Stimulated activated CD8-positive, alpha-beta memory T cell treated with anti-CD3 and anti-CD28 coated beads, Interleukin-7, amount 100 ng/mL, for 24 hours (primary cell): ENCODE data around the gene VRK3.

Experiments
- DNase-seq: peaks from one replicate; pipeline ENCODE4 v3.0.0-alpha.2; 2020; ENCODE audit warnings: low read depth

Gene VRK3

DNA sequence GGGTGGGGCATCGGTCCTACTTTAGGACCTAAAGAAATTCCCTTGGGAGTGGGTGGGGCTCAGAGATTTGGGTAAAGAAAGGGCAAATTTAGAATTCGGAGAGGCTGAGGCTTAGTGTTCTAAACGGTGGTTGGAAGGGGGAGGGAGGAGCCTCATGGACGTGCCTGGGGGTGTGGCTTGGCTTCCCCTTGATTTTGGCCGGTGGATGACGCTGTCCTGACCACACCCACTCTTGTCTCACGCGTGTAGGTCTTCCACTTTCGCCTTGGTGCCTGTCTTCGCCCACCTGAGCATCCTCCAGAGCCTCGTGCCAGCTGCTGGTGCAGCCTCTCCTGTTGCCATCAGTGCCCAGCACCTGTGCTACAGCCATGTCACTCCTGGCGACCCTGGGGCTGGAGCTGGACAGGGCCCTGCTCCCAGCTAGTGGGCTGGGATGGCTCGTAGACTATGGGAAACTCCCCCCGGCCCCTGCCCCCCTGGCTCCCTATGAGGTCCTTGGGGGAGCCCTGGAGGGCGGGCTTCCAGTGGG, 94.6 kb downstream of the VRK3 start:
- no peak for DNase-seq

DNA sequence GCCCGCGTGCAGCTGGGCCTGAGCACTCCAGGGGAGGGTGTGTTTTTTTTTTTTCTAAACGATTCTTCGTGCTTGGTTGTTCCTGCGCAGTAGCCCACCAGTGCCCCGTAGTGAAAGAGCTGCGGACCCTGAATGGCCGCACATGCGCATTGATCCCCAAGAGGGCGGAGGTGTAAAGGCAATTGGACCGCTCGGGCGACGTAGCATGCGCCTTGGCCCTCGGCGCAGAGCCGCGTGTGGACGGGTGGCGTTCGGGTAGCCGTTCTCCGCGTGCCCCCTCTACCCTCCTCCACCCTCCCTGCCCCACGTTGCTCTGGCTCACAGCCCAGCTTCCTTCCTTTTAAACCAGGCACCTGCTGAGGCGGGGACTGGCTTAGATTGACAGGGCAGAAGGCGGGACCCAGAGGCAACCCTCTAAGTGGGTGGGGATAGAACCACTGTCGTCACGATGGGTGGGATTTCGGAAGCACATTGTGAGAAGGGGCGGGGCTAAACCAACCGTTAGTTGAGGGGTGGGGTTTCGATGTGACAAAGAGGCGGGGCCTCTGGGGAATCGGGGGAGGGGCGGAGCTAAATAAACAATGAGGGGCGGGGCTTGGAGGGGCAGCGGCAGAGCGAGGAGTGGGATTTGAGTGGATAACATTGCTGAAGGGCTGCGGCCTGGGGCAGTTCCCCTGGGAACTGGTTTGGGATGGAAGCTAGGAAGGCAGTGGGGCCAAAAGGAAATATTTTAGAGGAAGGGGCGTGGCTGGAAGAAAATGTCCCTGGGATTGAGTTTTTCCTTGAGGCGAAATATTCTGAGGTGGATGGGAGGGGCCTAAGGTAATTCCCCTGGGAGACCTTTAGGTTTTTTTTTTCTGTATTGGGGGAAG, 95.3 kb downstream of the VRK3 start:
- peak; percentile 83 for DNase-seq

DNA sequence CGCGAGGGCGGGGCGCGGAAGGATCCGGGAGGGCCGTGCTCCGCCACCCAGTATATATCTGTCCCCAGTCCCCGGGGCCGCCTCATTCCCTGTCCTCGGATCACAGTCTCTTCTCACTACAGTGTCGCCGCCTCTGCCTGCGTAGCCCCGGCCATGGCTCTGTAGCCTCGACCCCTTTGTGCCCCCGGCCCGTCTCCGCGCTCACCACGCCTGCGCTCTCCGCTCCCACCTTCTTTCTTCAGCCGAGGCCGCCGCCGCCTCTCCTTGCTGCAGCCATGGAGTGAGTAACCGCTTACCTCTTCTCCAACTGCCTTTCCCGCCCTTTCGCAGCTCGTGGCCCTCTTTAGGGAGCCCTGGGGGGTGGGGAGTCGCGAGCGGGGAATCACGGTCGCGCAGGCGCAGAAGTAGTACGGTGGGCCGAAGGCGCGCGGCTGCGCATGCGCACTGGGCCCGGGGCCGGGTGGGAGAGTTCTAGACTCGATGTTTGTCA, 96.0 kb downstream of the VRK3 start, which contains the start of the genes ATF5 and NUP62:
Gene ATF5, plus strand, starts transcription at position 85 of the 490 bp plus-strand sequence. CDS start 1,646 bp downstream, outside the sequence.
Gene NUP62, minus strand, starts transcription at position 384 of the 490 bp plus-strand sequence. CDS start 19,697 bp downstream, outside the sequence.
- peak; percentile 89 for DNase-seq

DNA sequence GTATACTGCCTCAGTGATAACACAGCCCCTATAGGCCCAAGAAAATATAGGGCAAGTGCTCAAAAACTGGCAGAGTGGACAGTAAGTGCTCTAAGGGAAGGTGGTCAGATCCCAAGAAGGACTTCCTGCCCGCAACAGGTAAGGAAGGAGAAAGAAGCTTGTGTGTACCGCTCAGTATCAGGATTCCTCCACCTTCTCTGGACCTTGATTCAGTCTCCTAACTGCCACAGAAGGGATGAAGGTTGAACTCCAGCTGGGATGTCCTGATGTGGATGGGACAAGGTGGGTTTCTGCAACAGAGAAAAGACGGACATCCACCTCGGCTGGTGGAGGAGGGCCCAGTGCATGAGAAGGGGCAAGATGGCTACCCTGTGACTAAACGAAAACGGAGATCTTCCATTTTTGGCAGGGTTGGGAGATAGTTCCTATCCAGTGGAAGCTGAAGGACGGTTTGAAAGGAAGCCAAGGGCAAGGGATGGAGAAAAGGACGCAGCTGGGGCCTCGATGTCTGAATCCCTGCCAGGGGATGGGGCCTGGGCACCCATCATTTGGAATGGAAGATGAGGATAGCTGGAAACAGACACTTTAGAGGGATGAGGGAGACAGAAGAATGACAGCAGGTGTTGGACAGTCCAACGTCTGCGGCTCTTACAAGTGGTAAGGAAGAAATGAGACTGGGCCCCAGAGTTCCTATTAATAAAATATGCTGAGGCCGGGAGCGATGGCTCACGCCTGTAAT, 97.5 kb downstream of the VRK3 start:
- DNase-seq: no peak

DNA sequence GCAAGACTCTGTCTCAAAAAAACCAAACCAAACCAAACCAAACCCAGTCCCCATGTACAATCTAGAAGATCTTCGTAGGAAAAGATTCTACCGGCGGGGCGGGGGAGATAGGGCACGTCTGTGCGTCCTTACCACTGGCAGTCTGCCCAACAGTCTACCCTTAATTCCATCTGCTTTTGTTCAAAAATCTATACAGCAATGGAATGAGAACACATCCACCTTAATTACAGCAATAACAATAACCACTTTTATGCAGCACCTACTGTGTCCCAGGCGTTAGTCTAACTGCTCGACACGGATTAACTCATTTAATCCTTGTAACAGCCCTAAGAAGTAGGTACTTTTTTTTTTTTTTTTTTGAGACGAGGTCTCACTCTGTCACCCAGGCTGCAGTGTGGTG, 98.7 kb downstream of the VRK3 start:
- DNase-seq: no peak
